SK-N-SH (cell line): Measurements from ENCODE around the gene CADPS2. TPM values are rescaled to one million over a fixed set of nuclear protein-coding genes. Genes with fewer than 3 reads are reported as not detected.

Experiments used
- CTCF ChIA-PET: fragments of 300-600, 350-600 bp; formaldehyde crosslinking; extraction: SDS; loops from one replicate; lab custom pipeline; 2021; lab: Yijun Ruan, JAX
- POLR2A ChIA-PET: fragments of 350-600 bp; sonication (Branson Sonifier 250); formaldehyde crosslinking; extraction: SDS; loops from one replicate; lab custom pipeline; 2020; ENCODE audit warnings: antibody characterized with exemption, inconsistent platforms; lab: Yijun Ruan, JAX
- DNase-seq: peaks from one replicate; pipeline ENCODE4 v3.0.0; 2012
- H2AFZ ChIP-seq: fragments of 200-600 bp; sonication (generic); 2 replicates; pipeline ENCODE4 v1.8.1; 2016; ENCODE audit warnings: antibody characterized with exemption, mild to moderate bottlenecking, low read depth
- H3F3A ChIP-seq: fragments of 200-600 bp; sonication (generic); replicated peaks from 2 replicates; pipeline ENCODE3; 2016; ENCODE audit warnings: antibody characterized with exemption, mild to moderate bottlenecking; ENCODE audit not compliant: insufficient read depth
- H3K27ac ChIP-seq, 2 experiments: fragments of 200-500 bp in 1 of 2; fragments of 200-600 bp in 1 of 2; sonication (Bioruptor generic) in 1 of 2; sonication (generic), shearing (Covaris generic) in 1 of 2; 2 replicates each; pipeline versions ENCODE4 v1.5.1 to v1.6.1; 2014 to 2016; ENCODE audit warnings: low read depth in 2 of 2, inconsistent platforms in 1 of 2, low read length in 1 of 2, mild to moderate bottlenecking in 1 of 2, mixed read lengths in 1 of 2
- H3K27me3 ChIP-seq: fragments of 200-600 bp; sonication (generic), shearing (Covaris generic); 2 replicates; pipeline ENCODE4 v1.6.1; 2016; ENCODE audit warnings: mixed run types; ENCODE audit not compliant: insufficient read depth
- H3K36me3 ChIP-seq, 2 experiments: fragments of 200-500 bp in 1 of 2; fragments of 200-600 bp in 1 of 2; sonication (Bioruptor generic) in 1 of 2; sonication (generic) in 1 of 2; replicated peaks in 1 of 2; 2 replicates each; pipeline versions ENCODE3 to v1.5.1; 2014 to 2016; ENCODE audit warnings: low read length in 1 of 2, mild to moderate bottlenecking in 1 of 2; ENCODE audit not compliant: insufficient read depth in 2 of 2, control insufficient read depth in 1 of 2
- H3K4me1 ChIP-seq, 2 experiments: fragments of 200-500 bp in 1 of 2; fragments of 200-600 bp in 1 of 2; sonication (Bioruptor generic) in 1 of 2; sonication (generic), shearing (Covaris generic) in 1 of 2; 2 replicates each; pipeline versions ENCODE4 v1.5.1 to v1.6.1; 2014 to 2016; ENCODE audit warnings: low read depth in 1 of 2, low read length in 1 of 2, mixed run types in 1 of 2; ENCODE audit not compliant: insufficient read depth in 2 of 2, control insufficient read depth in 1 of 2
- H3K4me2 ChIP-seq: fragments of 200-600 bp; sonication (generic), shearing (Covaris generic); 2 replicates; pipeline ENCODE4 v1.6.1; 2017; ENCODE audit warnings: mixed run types
- H3K4me3 ChIP-seq, 2 experiments: fragments of 200-500 bp in 1 of 2; fragments of 200-600 bp in 1 of 2; sonication (Bioruptor generic) in 1 of 2; sonication (generic), shearing (Covaris generic) in 1 of 2; 2 replicates each; pipeline versions ENCODE4 v1.5.1 to v1.8.1; 2014 to 2016; ENCODE audit warnings: low read depth in 2 of 2, inconsistent platforms in 1 of 2, low read length in 1 of 2, mild to moderate bottlenecking in 1 of 2, mixed read lengths in 1 of 2, moderate library complexity in 1 of 2
- H3K79me2 ChIP-seq: fragments of 200-600 bp; sonication (generic); 2 replicates; pipeline ENCODE4 v1.8.1; 2017; ENCODE audit warnings: mild to moderate bottlenecking; ENCODE audit not compliant: insufficient read depth
- H3K9ac ChIP-seq: fragments of 200-600 bp; sonication (generic); 2 replicates; pipeline ENCODE4 v1.6.1; 2017; ENCODE audit warnings: mixed run types
- H3K9me2 ChIP-seq: fragments of 200-600 bp; sonication (generic); 2 replicates; pipeline ENCODE4 v1.6.1; 2017; ENCODE audit warnings: mixed run types
- H3K9me3 ChIP-seq: fragments of 200-600 bp; sonication (generic); 2 replicates; pipeline ENCODE4 v1.6.1; 2017; ENCODE audit warnings: mixed run types, mild to moderate bottlenecking, moderate library complexity
- H4K20me1 ChIP-seq: fragments of 200-600 bp; sonication (generic); 2 replicates; pipeline ENCODE4 v1.6.1; 2017; ENCODE audit warnings: mild to moderate bottlenecking, mixed run types; ENCODE audit not compliant: insufficient read depth
- EP300 ChIP-seq, 2 experiments: IDR thresholded peaks; 2 replicates each; pipeline versions ENCODE4 v1.4.0 to v1.6.1; 2012; ENCODE audit warnings: borderline replicate concordance in 1 of 2, low read depth in 1 of 2, low read length in 1 of 2
- EZH2phosphoT487 ChIP-seq: fragments of 200-600 bp; sonication (generic); IDR thresholded peaks from 2 replicates; pipeline ENCODE4 v1.6.1; 2017; ENCODE audit warnings: low read depth, mixed run types, mild to moderate bottlenecking, antibody characterized with exemption, moderate library complexity, borderline replicate concordance
- FOXJ3 ChIP-seq: sonication (generic); formaldehyde crosslinking; IDR thresholded peaks from 2 replicates; pipeline ENCODE4 v1.5.1; 2020; ENCODE audit warnings: mild to moderate bottlenecking, missing genetic modification reagents
- IRF3 ChIP-seq: fragments of 150-350 bp; IDR thresholded peaks from 2 replicates; pipeline ENCODE4 v1.6.1; 2016; ENCODE audit warnings: mild to moderate bottlenecking, low read depth, low read length
- NFIC ChIP-seq: IDR thresholded peaks from 2 replicates; pipeline ENCODE4 v1.4.0; 2012; ENCODE audit warnings: borderline replicate concordance
- PBX3 ChIP-seq: IDR thresholded peaks from 2 replicates; pipeline ENCODE4; 2012
- RAD21 ChIP-seq: IDR thresholded peaks from 2 replicates; pipeline ENCODE4 v1.6.1; 2012; ENCODE audit warnings: mild to moderate bottlenecking, low read length
- RXRA ChIP-seq: IDR thresholded peaks from 2 replicates; pipeline ENCODE4 v1.4.0; 2012; ENCODE audit warnings: low read depth, mild to moderate bottlenecking, borderline replicate concordance
- SIN3A ChIP-seq: IDR thresholded peaks from 2 replicates; pipeline ENCODE4 v1.6.1; 2012; ENCODE audit warnings: low read depth, mild to moderate bottlenecking, low read length, moderate library complexity, borderline replicate concordance
- SMC3 ChIP-seq: IDR thresholded peaks from 2 replicates; pipeline ENCODE4 v1.6.1; 2012; ENCODE audit warnings: low read depth, low read length, improper control_type of control experiment
- TEAD4 ChIP-seq: IDR thresholded peaks from 2 replicates; pipeline ENCODE4 v1.4.0; 2012; ENCODE audit warnings: mild to moderate bottlenecking, borderline replicate concordance; ENCODE audit not compliant: insufficient read depth
- USF1 ChIP-seq: IDR thresholded peaks from 2 replicates; pipeline ENCODE4 v1.4.0; 2012; ENCODE audit warnings: low read depth, borderline replicate concordance
- WGBS: methylation state at CpG from one replicate; pipeline ENCODE4 v1.1.6; 2017; ENCODE audit warnings: low lambda C conversion rate; 5-methylcytosine and 5-hydroxymethylcytosine counted together
- polyA plus RNA-seq, 3 experiments: library from polyadenylated mRNA; depleted of rRNA; stranded (reverse); fragments of >200 nt; gene quantifications; 2 replicates each; pipeline ENCODE4 v1.2.3, GENCODE V29; 2012
- TF ChIP-seq, protein P1 (sequence below): IDR thresholded peaks from 2 replicates; pipeline ENCODE4 v1.4.0; 2012; ENCODE audit warnings: low read depth, borderline replicate concordance

The CADPS2 gene
- polyA plus RNA-seq, 1 of the 3 experiments (the other 2 are of a cell fraction) = 0.05 TPM

GRCh38 chr7:122577449-122578003 is 308.7 kb downstream of the CADPS2 start:
- Histone ChIP-seq H3K36me3 (no peaks in the 10 kb centered on the region), H3K9me2 (no peaks in the 10 kb centered on the region), H3K4me3 (no peak overlapping the region), H3K9me3 (no peaks in the 10 kb centered on the region), H3K4me1 (no peaks in the 10 kb centered on the region), H3K79me2 (no peaks in the 10 kb centered on the region), H3F3A (no peaks in the 10 kb centered on the region), H4K20me1 (no peaks in the 10 kb centered on the region), H3K9ac (no peak overlapping the region), H2AFZ (no peak overlapping the region), H3K27ac (no peak overlapping the region), H3K4me2 (no peak overlapping the region), H3K27me3 (no peaks in the 10 kb centered on the region)
- TF ChIP-seq NFIC = no peak
- no peak for TF ChIP-seq TEAD4
- no peak for TF ChIP-seq EP300 (IDR thresholded peaks at IDR 0.05; ENCODE audit: borderline replicate concordance in 1 of 2, low read depth in 1 of 2, low read length in 1 of 2)
- TF ChIP-seq SIN3A = no peak
- no peak for DNase-seq
- WGBS = under 1% methylated on average over 4 of the region's 4 CpGs
- ChIA-PET POLR2A (no interaction called here), CTCF (no interaction called here)

DNA sequence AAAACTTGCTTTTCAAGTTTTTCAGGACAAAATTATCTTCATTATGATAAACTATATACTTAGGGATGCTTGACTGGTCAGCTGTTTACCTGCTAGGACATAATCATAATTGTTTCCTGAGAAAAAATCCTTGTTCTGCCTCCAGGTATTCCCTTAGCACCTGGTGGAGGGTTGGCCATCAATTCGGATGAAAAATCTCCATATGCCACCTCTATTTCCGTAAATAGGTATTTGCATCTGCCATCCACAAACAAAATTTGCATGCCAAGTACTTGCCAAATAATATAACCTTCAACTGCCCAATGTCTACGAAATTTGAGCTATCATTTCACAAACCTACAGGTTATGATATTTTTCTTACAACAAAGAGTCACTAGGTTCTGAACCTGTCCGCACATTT is 313.6 kb downstream of the CADPS2 start:
- no peaks in the 10 kb centered on the region for H4K20me1 ChIP-seq
- no peaks in the 10 kb centered on the region for H3K79me2 ChIP-seq
- H3K27ac ChIP-seq = no peak overlapping the region
- CTCF ChIA-PET = interaction anchor here (1.0 kb wide), 1 partner anchor 25 kb away, joined by 3 read pairs; no protein-coding TSS in a partner anchor
- H3K9me2 ChIP-seq = no peaks in the 10 kb centered on the region
- no peak overlapping the region for H3K4me3 ChIP-seq
- H3K4me1 ChIP-seq = no peaks in the 10 kb centered on the region
- TF ChIP-seq RXRA (no peak), FOXJ3 (CRISPR knock-in tag) (no peak), NFIC (no peak)
- no peaks in the 10 kb centered on the region for H3F3A ChIP-seq
- 4% methylated on average over 4 of the region's 4 CpGs for WGBS
- no peak overlapping the region for H2AFZ ChIP-seq
- no peaks in the 10 kb centered on the region for H3K9me3 ChIP-seq
- no peak overlapping the region for H3K9ac ChIP-seq
- DNase-seq = no peak
- POLR2A ChIA-PET = no interaction called here
- H3K4me2 ChIP-seq = no peak overlapping the region
- H3K27me3 ChIP-seq = no peaks in the 10 kb centered on the region
- H3K36me3 ChIP-seq = no peaks in the 10 kb centered on the region

DNA sequence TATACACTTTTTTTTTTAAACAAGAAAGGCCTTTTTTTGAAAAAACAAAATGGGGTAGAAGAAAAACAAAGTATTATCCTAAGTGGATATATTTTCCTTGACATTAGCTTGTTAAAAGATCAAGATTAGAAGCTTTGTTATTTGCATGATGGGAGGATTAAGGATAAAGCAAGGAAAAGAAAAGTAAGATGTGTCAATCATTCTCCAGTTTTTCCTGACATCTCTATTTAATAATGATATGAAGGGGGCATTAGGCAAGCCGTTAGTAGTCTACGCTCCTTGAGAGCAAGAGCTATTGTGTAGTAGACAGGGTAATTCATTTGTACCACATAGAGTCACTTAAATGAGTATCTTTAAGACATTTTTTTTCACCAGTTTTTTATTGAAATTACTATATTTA is 324.9 kb downstream of the CADPS2 start:
- Histone ChIP-seq H3F3A (no peaks in the 10 kb centered on the region), H3K79me2 (no peaks in the 10 kb centered on the region), H3K27ac (no peak overlapping the region), H3K36me3 (no peaks in the 10 kb centered on the region), H4K20me1 (no peaks in the 10 kb centered on the region), H3K9ac (no peak overlapping the region), H2AFZ (no peak overlapping the region), H3K4me1 (no peaks in the 10 kb centered on the region), H3K9me2 (no peaks in the 10 kb centered on the region), H3K4me2 (no peak overlapping the region), H3K9me3 (no peaks in the 10 kb centered on the region), H3K4me3 (no peak overlapping the region), H3K27me3 (no peaks in the 10 kb centered on the region)
- ChIA-PET CTCF (no interaction called here), POLR2A (no interaction called here)
- WGBS = 6% methylated on average over 2 of the region's 2 CpGs
- no peak for DNase-seq
- TF ChIP-seq PBX3 (no peak), USF1 (no peak), EZH2phosphoT487 (no peak), SMC3 (no peak), IRF3 (no peak), RAD21 (no peak)
- TF ChIP-seq, protein P1, sequence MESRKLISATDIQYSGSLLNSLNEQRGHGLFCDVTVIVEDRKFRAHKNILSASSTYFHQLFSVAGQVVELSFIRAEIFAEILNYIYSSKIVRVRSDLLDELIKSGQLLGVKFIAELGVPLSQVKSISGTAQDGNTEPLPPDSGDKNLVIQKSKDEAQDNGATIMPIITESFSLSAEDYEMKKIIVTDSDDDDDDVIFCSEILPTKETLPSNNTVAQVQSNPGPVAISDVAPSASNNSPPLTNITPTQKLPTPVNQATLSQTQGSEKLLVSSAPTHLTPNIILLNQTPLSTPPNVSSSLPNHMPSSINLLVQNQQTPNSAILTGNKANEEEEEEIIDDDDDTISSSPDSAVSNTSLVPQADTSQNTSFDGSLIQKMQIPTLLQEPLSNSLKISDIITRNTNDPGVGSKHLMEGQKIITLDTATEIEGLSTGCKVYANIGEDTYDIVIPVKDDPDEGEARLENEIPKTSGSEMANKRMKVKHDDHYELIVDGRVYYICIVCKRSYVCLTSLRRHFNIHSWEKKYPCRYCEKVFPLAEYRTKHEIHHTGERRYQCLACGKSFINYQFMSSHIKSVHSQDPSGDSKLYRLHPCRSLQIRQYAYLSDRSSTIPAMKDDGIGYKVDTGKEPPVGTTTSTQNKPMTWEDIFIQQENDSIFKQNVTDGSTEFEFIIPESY = no peak
